Natural killer cell (primary cell): ENCODE measurements around the gene PRELP. TPM values are rescaled to one million over a fixed set of nuclear protein-coding genes. Genes with fewer than 3 reads are reported as not detected.

Experiments
- ATAC-seq, 3 donors: fragments of 150-1000 bp in 2 of 3; fragments of 200-7000 bp in 1 of 3; cut with Tn5 transposase; 1 replicate in 1 of 3; 2 replicates in 2 of 3; pipeline ENCODE4 v1.10.0; 2021; ENCODE audit warnings: mild to moderate bottlenecking in 2 of 3, moderate library complexity in 2 of 3
- DNase-seq, 2 donors: peaks; one replicate each; pipeline versions ENCODE4 v3.0.0 to v3.0.0-alpha.2; 2013 to 2021; ENCODE audit warnings: mixed read lengths in 1 of 2
- H3K27ac ChIP-seq: one replicate; pipeline ENCODE4 v1.5.1; 2013; ENCODE audit warnings: mild to moderate bottlenecking, low read length
- H3K27me3 ChIP-seq: one replicate; pipeline ENCODE4 v1.6.1; 2013; ENCODE audit warnings: low read length; ENCODE audit not compliant: control insufficient read depth, insufficient read depth
- H3K36me3 ChIP-seq: one replicate; pipeline ENCODE4 v1.6.1; 2013; ENCODE audit warnings: low read length; ENCODE audit not compliant: control insufficient read depth, insufficient read depth
- H3K4me1 ChIP-seq: one replicate; pipeline ENCODE4 v1.6.1; 2013; ENCODE audit warnings: low read length; ENCODE audit not compliant: control insufficient read depth, insufficient read depth
- H3K4me3 ChIP-seq: one replicate; pipeline ENCODE4 v1.5.1; 2013; ENCODE audit warnings: low read length
- H3K9me3 ChIP-seq: one replicate; pipeline ENCODE4 v1.6.1; 2013; ENCODE audit warnings: low read length; ENCODE audit not compliant: control insufficient read depth, insufficient read depth
- H3K27ac Mint-ChIP-seq, 2 donors: one replicate each; pipeline ENCODE4 v1.8.0; 2022; ENCODE audit warnings: mild to moderate bottlenecking in 2 of 2, mixed read lengths in 2 of 2, moderate library complexity in 1 of 2
- H3K27me3 Mint-ChIP-seq, 2 donors: one replicate each; pipeline ENCODE4 v1.8.0; 2022; ENCODE audit warnings: low read depth in 2 of 2, mixed read lengths in 2 of 2
- H3K36me3 Mint-ChIP-seq: one replicate; pipeline ENCODE4 v1.8.0; 2022; ENCODE audit warnings: mixed read lengths
- H3K4me1 Mint-ChIP-seq, 2 donors: one replicate each; pipeline ENCODE4 v1.8.0; 2022; ENCODE audit warnings: mixed read lengths in 2 of 2
- H3K4me3 Mint-ChIP-seq: one replicate; pipeline ENCODE4 v1.8.0; 2022; ENCODE audit warnings: mild to moderate bottlenecking, moderate library complexity, mixed read lengths
- H3K9me3 Mint-ChIP-seq, 2 donors: one replicate each; pipeline ENCODE4 v1.8.0; 2022; ENCODE audit warnings: mixed read lengths in 2 of 2
- WGBS: methylation state at CpG from one replicate; pipeline ENCODE4 v1.1.7; 2013; ENCODE audit warnings: missing lambda C conversion rate; ENCODE audit not compliant: insufficient coverage; 5-methylcytosine and 5-hydroxymethylcytosine counted together
- intact Hi-C: fragments of 100-400 bp; cut with micrococcal nuclease; formaldehyde crosslinking; loops from one replicate; pipeline ENCODE4 v1.14.2; 2022
- total RNA-seq, 4 donors: library from RNA; stranded (reverse); fragments of 120-200 nt in 1 of 4; gene quantifications; one replicate each; pipeline versions ENCODE4 v1.2.3 to v1.2.4, GENCODE V29; 2013 to 2022
- TF ChIP-seq, protein P1 (sequence below): fragments of 200-600 bp; IDR thresholded peaks from one replicate; pipeline ENCODE4 v1.8.0; 2022; ENCODE audit warnings: antibody characterized with exemption

PRELP gene
- total RNA-seq, 3 donors from 2014 or later (not counting 1 experiment from before 2014, with no cell fraction given) = not detected

DNA sequence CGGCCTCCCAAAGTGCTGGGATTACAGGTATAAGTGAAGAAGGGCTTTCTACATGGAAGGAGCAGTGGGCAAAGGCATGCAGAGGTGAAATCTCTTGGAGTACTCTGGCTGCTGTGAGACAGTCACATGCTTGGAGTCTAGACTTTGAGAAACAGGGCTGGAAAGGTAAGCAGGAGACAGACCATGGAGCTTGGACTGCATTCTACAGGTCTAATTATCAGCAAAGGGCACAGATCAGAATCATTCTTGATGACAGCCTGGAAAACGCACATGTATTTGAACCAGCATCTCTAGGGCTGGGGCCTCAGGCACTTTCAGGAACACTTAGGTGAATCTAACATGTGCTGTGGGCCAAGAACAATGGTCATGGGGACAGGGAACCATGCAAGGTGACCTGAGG lies 7.3 kb upstream of the PRELP start:
- H3K4me1 Mint-ChIP-seq = no peaks in the 10 kb centered on the region
- Histone ChIP-seq H3K4me3 (no peak overlapping the region), H3K4me1 (no peaks in the 10 kb centered on the region), H3K27me3 (no peaks in the 10 kb centered on the region), H3K36me3 (no peaks in the 10 kb centered on the region), H3K27ac (no peak overlapping the region), H3K9me3 (no peaks in the 10 kb centered on the region)
- intact Hi-C loops = no loop called here
- H3K27me3 Mint-ChIP-seq = peaks cover 19 to 38% of the 10 kb centered on the region in 2 donors
- ATAC-seq = no peak
- DNase-seq = no peak
- H3K36me3 Mint-ChIP-seq = no peaks in the 10 kb centered on the region
- H3K9me3 Mint-ChIP-seq = no peaks in the 10 kb centered on the region
- H3K4me3 Mint-ChIP-seq = no peak overlapping the region
- WGBS = 94% methylated on average over 2 of the region's 2 CpGs
- no peak overlapping the region for H3K27ac Mint-ChIP-seq
- TF ChIP-seq, protein P1, sequence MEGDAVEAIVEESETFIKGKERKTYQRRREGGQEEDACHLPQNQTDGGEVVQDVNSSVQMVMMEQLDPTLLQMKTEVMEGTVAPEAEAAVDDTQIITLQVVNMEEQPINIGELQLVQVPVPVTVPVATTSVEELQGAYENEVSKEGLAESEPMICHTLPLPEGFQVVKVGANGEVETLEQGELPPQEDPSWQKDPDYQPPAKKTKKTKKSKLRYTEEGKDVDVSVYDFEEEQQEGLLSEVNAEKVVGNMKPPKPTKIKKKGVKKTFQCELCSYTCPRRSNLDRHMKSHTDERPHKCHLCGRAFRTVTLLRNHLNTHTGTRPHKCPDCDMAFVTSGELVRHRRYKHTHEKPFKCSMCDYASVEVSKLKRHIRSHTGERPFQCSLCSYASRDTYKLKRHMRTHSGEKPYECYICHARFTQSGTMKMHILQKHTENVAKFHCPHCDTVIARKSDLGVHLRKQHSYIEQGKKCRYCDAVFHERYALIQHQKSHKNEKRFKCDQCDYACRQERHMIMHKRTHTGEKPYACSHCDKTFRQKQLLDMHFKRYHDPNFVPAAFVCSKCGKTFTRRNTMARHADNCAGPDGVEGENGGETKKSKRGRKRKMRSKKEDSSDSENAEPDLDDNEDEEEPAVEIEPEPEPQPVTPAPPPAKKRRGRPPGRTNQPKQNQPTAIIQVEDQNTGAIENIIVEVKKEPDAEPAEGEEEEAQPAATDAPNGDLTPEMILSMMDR = no peak

DNA sequence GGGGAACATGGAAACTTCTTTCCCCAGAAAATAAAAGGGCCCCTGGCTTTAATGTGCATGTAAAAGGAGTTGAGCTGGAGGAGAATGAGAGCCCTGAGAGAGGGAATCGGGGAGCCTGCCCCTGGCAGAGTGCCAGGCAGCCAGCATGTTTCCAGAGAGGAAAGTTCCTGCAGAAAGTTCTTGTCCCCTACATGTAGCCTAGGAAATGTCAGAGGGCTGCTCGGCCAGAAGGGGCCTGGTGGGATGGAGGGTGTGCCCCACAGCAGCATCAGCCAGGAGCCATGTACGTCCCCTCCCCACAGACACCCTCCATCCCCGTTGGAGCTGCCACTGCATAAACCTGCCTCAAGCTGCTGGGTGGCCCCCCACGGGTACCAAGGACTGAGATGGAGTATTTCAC lies 5.4 kb upstream of the PRELP start:
- Mint-ChIP-seq H3K4me1 (no peaks in the 10 kb centered on the region), H3K9me3 (no peaks in the 10 kb centered on the region)

DNA sequence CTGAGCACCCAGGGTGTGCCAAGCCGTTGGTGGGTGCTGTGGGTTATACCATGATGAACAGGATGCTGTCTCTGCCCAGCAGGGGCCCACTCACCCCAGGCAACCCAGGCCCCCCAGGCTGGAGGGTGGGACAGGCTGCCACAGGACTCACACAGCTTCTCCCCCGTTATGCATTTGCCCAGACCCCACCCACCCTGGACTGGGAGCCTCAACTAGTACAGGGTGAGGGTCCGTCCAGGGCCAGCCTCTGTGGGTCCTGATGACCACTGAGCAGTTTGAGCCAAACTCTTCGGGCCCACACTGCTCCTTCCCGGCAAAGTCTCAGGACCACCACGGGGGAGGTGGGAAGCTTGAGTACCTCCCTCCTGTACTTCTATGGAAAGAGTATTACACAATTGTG lies 3.8 kb upstream of the PRELP start:
- Histone ChIP-seq H3K4me3 (no peak overlapping the region), H3K27ac (no peak overlapping the region), H3K27me3 (no peaks in the 10 kb centered on the region), H3K36me3 (no peaks in the 10 kb centered on the region), H3K4me1 (no peaks in the 10 kb centered on the region), H3K9me3 (no peaks in the 10 kb centered on the region)
- WGBS = 75% methylated on average over 6 of the region's 6 CpGs
- H3K4me1 Mint-ChIP-seq = no peaks in the 10 kb centered on the region
- H3K9me3 Mint-ChIP-seq = no peaks in the 10 kb centered on the region
- H3K36me3 Mint-ChIP-seq = no peaks in the 10 kb centered on the region
- intact Hi-C loops = no loop called here
- ATAC-seq (peak in 1 of 3 donors; percentile 31), DNase-seq (no peak)
- H3K4me3 Mint-ChIP-seq = no peak overlapping the region
- TF ChIP-seq, protein P1 = no peak
- H3K27ac Mint-ChIP-seq = no peak overlapping the region
- H3K27me3 Mint-ChIP-seq = peaks cover 21 to 58% of the 10 kb centered on the region in 2 donors

More for the DNA sequence above, 5.4 kb upstream of the PRELP start:
- no peaks in the 10 kb centered on the region for H3K9me3 ChIP-seq
- no peaks in the 10 kb centered on the region for H3K27me3 ChIP-seq
- WGBS = 63% methylated on average over 5 of the region's 5 CpGs
- H3K27ac ChIP-seq = no peak overlapping the region
- peaks cover 15 to 48% of the 10 kb centered on the region in 2 donors for H3K27me3 Mint-ChIP-seq
- no peaks in the 10 kb centered on the region for H3K4me1 ChIP-seq
- H3K36me3 ChIP-seq = no peaks in the 10 kb centered on the region
- no peak overlapping the region for H3K4me3 ChIP-seq
- no peak overlapping the region for H3K4me3 Mint-ChIP-seq
- TF ChIP-seq, protein P1 = no peak
- no peak overlapping the region for H3K27ac Mint-ChIP-seq
- DNase-seq (no peak), ATAC-seq (no peak)
- no peaks in the 10 kb centered on the region for H3K36me3 Mint-ChIP-seq
- intact Hi-C loops = no loop called here

DNA sequence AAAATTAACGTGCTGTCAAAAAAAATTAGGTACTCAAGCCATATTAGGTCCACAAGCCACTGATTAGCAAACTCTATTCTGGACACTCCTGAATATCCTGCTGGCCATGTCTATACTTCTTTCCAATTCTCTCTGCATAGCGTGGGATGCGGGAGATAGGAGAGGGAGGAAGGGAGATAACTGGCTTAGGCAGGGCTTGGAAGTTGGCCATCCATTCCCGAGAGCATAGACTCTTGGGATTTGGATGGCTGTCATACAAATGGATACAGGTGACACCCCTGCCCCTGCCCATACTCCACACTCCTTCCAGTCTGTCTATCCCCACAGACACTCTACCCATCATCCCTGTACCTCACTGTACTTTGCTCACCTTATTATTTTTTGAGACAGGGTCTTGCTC lies 2.3 kb upstream of the PRELP start:
- TF ChIP-seq, protein P1 = no peak
- H3K36me3 Mint-ChIP-seq = no peaks in the 10 kb centered on the region
- no peak for ATAC-seq
- H3K4me1 Mint-ChIP-seq = no peaks in the 10 kb centered on the region
- H3K36me3 ChIP-seq = no peaks in the 10 kb centered on the region
- H3K27me3 Mint-ChIP-seq = peaks cover 18 to 48% of the 10 kb centered on the region in 2 donors
- H3K4me3 Mint-ChIP-seq = no peak overlapping the region
- no peaks in the 10 kb centered on the region for H3K27me3 ChIP-seq
- no peaks in the 10 kb centered on the region for H3K4me1 ChIP-seq
- 88% methylated on average over 4 of the region's 4 CpGs for WGBS
- no peak overlapping the region for H3K4me3 ChIP-seq
- no peaks in the 10 kb centered on the region for H3K9me3 ChIP-seq
- no peak overlapping the region for H3K27ac Mint-ChIP-seq
- intact Hi-C loops = no loop called here
- no peak for DNase-seq
- H3K9me3 Mint-ChIP-seq = no peaks in the 10 kb centered on the region
- H3K27ac ChIP-seq = no peak overlapping the region
